Muscle layer of colon (tissue), 2 donors: ENCODE measurements around the gene MGAT5.
"Not testable (repeated sequence)": the region's sequence is repeated elsewhere in the genome, so short reads cannot be mapped to it uniquely, and the experiment has no call there.

ENCODE experiments used
- H3K27ac ChIP-seq: one replicate; pipeline ENCODE4 v1.7.0; 2013; ENCODE audit warnings: low read depth, mild to moderate bottlenecking, low read length, moderate library complexity
- H3K27me3 ChIP-seq, 2 donors: one replicate each; pipeline ENCODE4 v1.7.0; 2013; ENCODE audit warnings: low read length in 2 of 2, mild to moderate bottlenecking in 2 of 2; ENCODE audit not compliant: insufficient read depth in 2 of 2, control insufficient read depth in 1 of 2
- H3K36me3 ChIP-seq: one replicate; pipeline ENCODE4 v1.7.0; 2013; ENCODE audit warnings: mild to moderate bottlenecking, low read length; ENCODE audit not compliant: insufficient read depth
- H3K4me1 ChIP-seq: one replicate; pipeline ENCODE4 v1.7.0; 2013; ENCODE audit warnings: mild to moderate bottlenecking, low read length; ENCODE audit not compliant: insufficient read depth
- H3K4me3 ChIP-seq, 2 donors: one replicate each; pipeline ENCODE4 v1.7.0; 2013; ENCODE audit warnings: low read length in 2 of 2, low read depth in 1 of 2, mild to moderate bottlenecking in 1 of 2, moderate library complexity in 1 of 2
- H3K9ac ChIP-seq: one replicate; pipeline ENCODE4 v1.7.0; 2013; ENCODE audit warnings: low read length
- H3K9me3 ChIP-seq: one replicate; pipeline ENCODE4 v1.7.0; 2013; ENCODE audit warnings: mild to moderate bottlenecking, low read length
- donor health status: abdominal sarcoma.
- donor health status: Adenocarcinoma of cecum.

MGAT5 gene

GRCh38 chr2:134282629-134283400 is 28.9 kb downstream of the MGAT5 start:
- no peak overlapping the region for H3K4me3 ChIP-seq
- no peak overlapping the region for H3K9ac ChIP-seq
- no peaks in the 10 kb centered on the region for H3K9me3 ChIP-seq
- peaks cover 7% of the 10 kb centered on the region for H3K4me1 ChIP-seq
- no peak overlapping the region for H3K27ac ChIP-seq
- H3K27me3 ChIP-seq: no peaks in the 10 kb centered on the region
- H3K36me3 ChIP-seq: no peaks in the 10 kb centered on the region

GRCh38 chr2:134283661-134284060 is 29.8 kb downstream of the MGAT5 start:
- no peaks in the 10 kb centered on the region for H3K27me3 ChIP-seq
- peaks cover 2% of the 10 kb centered on the region for H3K4me1 ChIP-seq
- H3K9ac ChIP-seq: no peak overlapping the region
- H3K27ac ChIP-seq: no peak overlapping the region
- no peaks in the 10 kb centered on the region for H3K36me3 ChIP-seq
- no peak overlapping the region for H3K4me3 ChIP-seq
- H3K9me3 ChIP-seq: no peaks in the 10 kb centered on the region

- no peak overlapping the region for H3K27ac ChIP-seq
Measured at GRCh38 chr2:134284119-134284670, 30.3 kb downstream of the MGAT5 start.

GRCh38 chr2:134287323-134287722 is 33.5 kb downstream of the MGAT5 start:
- no peaks in the 10 kb centered on the region for H3K27me3 ChIP-seq
- no peaks in the 10 kb centered on the region for H3K9me3 ChIP-seq
- H3K9ac ChIP-seq: no peak overlapping the region
- no peaks in the 10 kb centered on the region for H3K36me3 ChIP-seq
- H3K4me1 ChIP-seq: no peaks in the 10 kb centered on the region
- H3K4me3 ChIP-seq: no peak overlapping the region
- no peak overlapping the region for H3K27ac ChIP-seq

More at GRCh38 chr2:134284119-134284670, 30.3 kb downstream of the MGAT5 start:
- H3K27me3 ChIP-seq: no peaks in the 10 kb centered on the region
- H3K4me3 ChIP-seq: no peak overlapping the region
- no peaks in the 10 kb centered on the region for H3K4me1 ChIP-seq
- H3K9me3 ChIP-seq: no peaks in the 10 kb centered on the region
- H3K9ac ChIP-seq: no peak overlapping the region
- no peaks in the 10 kb centered on the region for H3K36me3 ChIP-seq

DNA sequence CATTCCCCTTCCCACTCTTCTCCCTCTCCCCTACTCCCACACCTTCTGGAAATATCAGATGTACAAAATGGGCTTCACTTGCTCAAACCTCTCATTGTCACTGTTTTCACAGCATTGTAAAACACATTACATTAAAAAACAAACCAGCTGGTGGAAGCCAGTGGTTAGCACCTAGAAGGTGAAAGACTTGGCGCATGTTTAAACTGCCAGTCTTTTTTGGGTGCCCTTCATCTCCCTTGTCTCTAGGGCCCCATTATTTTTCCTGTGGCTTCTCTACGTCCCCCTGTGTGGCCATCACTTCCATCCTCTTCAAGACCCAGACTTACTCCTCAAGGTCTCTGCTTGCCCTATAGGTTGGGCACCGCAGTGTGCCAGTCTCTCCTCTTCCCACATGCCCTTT is 34.9 kb downstream of the MGAT5 start:
- H3K4me3 ChIP-seq: no peak overlapping the region
- H3K36me3 ChIP-seq: no peaks in the 10 kb centered on the region
- no peaks in the 10 kb centered on the region for H3K27me3 ChIP-seq
- H3K9me3 ChIP-seq: no peaks in the 10 kb centered on the region
- H3K9ac ChIP-seq: no peak overlapping the region
- no peak overlapping the region for H3K27ac ChIP-seq
- H3K4me1 ChIP-seq: no peaks in the 10 kb centered on the region

DNA sequence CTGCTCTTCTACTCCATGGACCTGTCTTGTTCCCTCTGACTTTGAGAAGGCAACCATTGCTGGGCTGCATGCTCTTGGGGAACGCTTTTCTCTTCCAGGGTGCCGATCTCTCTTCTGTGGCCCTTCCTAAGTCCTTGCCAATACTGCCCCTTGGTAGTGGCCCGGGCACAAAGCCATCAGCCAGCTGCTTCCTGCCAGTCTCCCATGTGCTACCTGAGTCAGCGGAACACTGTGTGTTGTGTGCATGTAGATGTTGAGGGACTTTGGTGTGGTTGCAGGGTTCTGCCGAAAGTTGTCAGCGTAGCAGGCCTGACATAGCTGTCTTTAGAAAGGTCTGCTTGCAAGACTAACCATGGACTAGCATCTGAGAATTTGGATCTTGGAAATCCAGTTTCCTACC is 35.4 kb downstream of the MGAT5 start:
- Histone ChIP-seq H3K9me3 (no peaks in the 10 kb centered on the region), H3K27me3 (no peaks in the 10 kb centered on the region), H3K9ac (no peak overlapping the region), H3K36me3 (no peaks in the 10 kb centered on the region), H3K4me3 (no peak overlapping the region), H3K4me1 (no peaks in the 10 kb centered on the region), H3K27ac (no peak overlapping the region)

- no peak overlapping the region for H3K4me3 ChIP-seq
- no peaks in the 10 kb centered on the region for H3K36me3 ChIP-seq
Measured at GRCh38 chr2:134290358-134290757, 36.5 kb downstream of the MGAT5 start.

GRCh38 chr2:134292514-134292913 is 38.6 kb downstream of the MGAT5 start:
- Histone ChIP-seq H3K27me3 (no peaks in the 10 kb centered on the region), H3K36me3 (no peaks in the 10 kb centered on the region), H3K4me3 (no peak overlapping the region), H3K27ac (no peak overlapping the region), H3K9ac (no peak overlapping the region), H3K9me3 (no peaks in the 10 kb centered on the region), H3K4me1 (peaks cover 13% of the 10 kb centered on the region)

More at GRCh38 chr2:134290358-134290757, 36.5 kb downstream of the MGAT5 start:
- H3K27ac ChIP-seq: no peak overlapping the region
- H3K9me3 ChIP-seq: no peaks in the 10 kb centered on the region
- no peaks in the 10 kb centered on the region for H3K27me3 ChIP-seq
- no peak overlapping the region for H3K9ac ChIP-seq
- H3K4me1 ChIP-seq: peaks cover 6% of the 10 kb centered on the region

GRCh38 chr2:134293719-134294537 is 40.1 kb downstream of the MGAT5 start:
- H3K27ac ChIP-seq: no peak overlapping the region
- no peak overlapping the region for H3K4me3 ChIP-seq
- no peaks in the 10 kb centered on the region for H3K36me3 ChIP-seq
- no peaks in the 10 kb centered on the region for H3K27me3 ChIP-seq
- peaks cover 13% of the 10 kb centered on the region for H3K4me1 ChIP-seq
- no peak overlapping the region for H3K9ac ChIP-seq
- no peaks in the 10 kb centered on the region for H3K9me3 ChIP-seq

DNA sequence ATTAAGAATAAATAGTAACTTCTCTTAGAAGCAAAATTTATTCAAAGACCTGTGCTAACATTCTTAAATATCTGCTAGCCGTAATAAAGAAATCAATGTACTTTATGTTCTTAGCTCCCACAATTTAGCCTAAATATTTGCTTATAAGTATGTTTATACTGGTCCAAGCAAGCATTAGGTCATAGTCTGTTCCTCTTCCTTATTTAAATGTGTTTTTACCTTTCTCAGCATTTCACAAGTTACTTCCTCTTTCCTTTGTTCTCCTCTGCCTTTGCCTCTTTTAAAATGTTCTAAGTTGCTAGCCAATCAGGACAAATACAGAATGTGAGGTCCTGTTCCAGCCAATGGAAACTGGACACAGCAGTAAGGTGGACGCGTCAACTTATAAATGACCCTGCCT is 40.7 kb downstream of the MGAT5 start:
- H3K4me3 ChIP-seq, H3K27ac ChIP-seq, H3K9ac ChIP-seq, H3K27me3 ChIP-seq, H3K9me3 ChIP-seq, H3K36me3 ChIP-seq: not testable (repeated sequence)
- H3K4me1 ChIP-seq: peaks cover 13% of the 10 kb centered on the region

GRCh38 chr2:134295441-134295840 is 41.6 kb downstream of the MGAT5 start:
- Histone ChIP-seq H3K27me3 (no peaks in the 10 kb centered on the region), H3K4me3 (no peak overlapping the region), H3K27ac (no peak overlapping the region), H3K9me3 (no peaks in the 10 kb centered on the region), H3K9ac (no peak overlapping the region), H3K36me3 (no peaks in the 10 kb centered on the region), H3K4me1 (peaks cover 13% of the 10 kb centered on the region)
